K562 (cell line): ENCODE data around the gene EHBP1L1. TPM values are rescaled to one million over a fixed set of nuclear protein-coding genes. Genes with fewer than 3 reads are reported as not detected.

Experiments
- CCNT2 ChIP-seq: IDR thresholded peaks from 2 replicates; pipeline ENCODE4 v1.6.1; 2011; ENCODE audit warnings: borderline replicate concordance, low read depth, mild to moderate bottlenecking, moderate library complexity, mixed read lengths, low read length; ENCODE audit not compliant: insufficient read length; ENCODE audit errors: extremely low read depth
- HCFC1 ChIP-seq: IDR thresholded peaks from 2 replicates; pipeline ENCODE4 v1.6.1; 2012; ENCODE audit warnings: low read depth, low read length, improper control_type of control experiment
- LEF1 ChIP-seq: fragments of 450-650 bp; IDR thresholded peaks from 2 replicates; pipeline ENCODE4 v1.6.1; 2016; ENCODE audit warnings: mild to moderate bottlenecking
- SMAD2 ChIP-seq: fragments of 150-350 bp; IDR thresholded peaks from 2 replicates; pipeline ENCODE4 v1.6.1; 2014; ENCODE audit warnings: low read depth, mild to moderate bottlenecking, low read length
- SRF ChIP-seq, 2 experiments: fragments of 250-450, 450-650 bp in 1 of 2; sonication (Bioruptor Pico) in 1 of 2; sonication (generic) in 1 of 2; formaldehyde crosslinking; IDR thresholded peaks; 2 replicates each; pipeline versions ENCODE4 v1.5.0 to v1.5.1; 2020 to 2022; ENCODE audit warnings: mild to moderate bottlenecking in 1 of 2, missing genetic modification reagents in 1 of 2
- SRSF3 ChIP-seq: fragments of 200-400 bp; formaldehyde crosslinking; IDR thresholded peaks from 2 replicates; pipeline ENCODE4 v1.6.1; 2016; ENCODE audit warnings: mild to moderate bottlenecking, low read length, moderate library complexity; ENCODE audit not compliant: insufficient read depth
- TCF7 ChIP-seq: sonication (generic); IDR thresholded peaks from 2 replicates; pipeline ENCODE4 v1.6.1; 2016; ENCODE audit warnings: antibody characterized with exemption, borderline replicate concordance
- U2AF1 ChIP-seq: fragments of 200-400 bp; formaldehyde crosslinking; optimal IDR thresholded peaks from 2 replicates; pipeline ENCODE3; 2017; ENCODE audit warnings: mild to moderate bottlenecking, low read depth, low read length, moderate library complexity
- ZNF124 ChIP-seq: sonication (generic); formaldehyde crosslinking; IDR thresholded peaks from 2 replicates; pipeline ENCODE4 v1.8.1; 2022; ENCODE audit warnings: missing genetic modification reagents
- ZNF212 ChIP-seq: fragments of 450-650 bp; formaldehyde crosslinking; IDR thresholded peaks from 2 replicates; pipeline ENCODE4 v1.4.0; 2020; ENCODE audit warnings: mild to moderate bottlenecking
- ZNF263 ChIP-seq: sonication (generic); formaldehyde crosslinking; IDR thresholded peaks from 2 replicates; pipeline ENCODE4 v1.8.0; 2022; ENCODE audit warnings: mild to moderate bottlenecking, missing genetic modification reagents, borderline replicate concordance
- ZNF583 ChIP-seq: fragments of 250-450 bp; sonication (Bioruptor Pico); IDR thresholded peaks from 2 replicates; pipeline ENCODE4 v1.4.0; 2020
- polyA plus RNA-seq, 8 experiments: library from polyadenylated mRNA; depleted of rRNA in 4 of 8; stranded (reverse) in 5 of 8; unstranded in 3 of 8; fragments of >200 nt; fragmentation: Nextera tagmentation in 2 of 8; fragmentation: Illumina TruSeq in 1 of 8; extraction: Ambion mirVana in 2 of 8; extraction: Trizol in 1 of 8; gene quantifications; 2 replicates each; pipeline versions ENCODE4 v1.2.1 to v1.2.3, GENCODE V29; 2011 to 2014; ENCODE audit warnings: inconsistent platforms in 1 of 8, missing spikeins in 1 of 8
- total RNA-seq, 7 experiments: library from RNA; depleted of rRNA in 6 of 7; stranded (reverse); fragments of >200 nt in 6 of 7; fragmentation: Illumina TruSeq in 2 of 7; extraction: Trizol in 2 of 7; gene quantifications; 2 replicates each; pipeline versions ENCODE4 v1.2.1 to v1.2.3, GENCODE V29; 2011 to 2021; ENCODE audit warnings: low replicate concordance in 1 of 7
- TF ChIP-seq, protein P1 (sequence below): fragments of 250-450 bp; sonication (Bioruptor Pico); IDR thresholded peaks from 2 replicates; pipeline ENCODE4 v1.4.0; 2020; ENCODE audit warnings: mild to moderate bottlenecking
- TF ChIP-seq, protein P2 (sequence below): fragments of 450-650 bp; IDR thresholded peaks from 2 replicates; pipeline ENCODE4 v1.6.1; 2017; ENCODE audit warnings: antibody characterized with exemption
- TF ChIP-seq, protein P3 (sequence below): fragments of 250-450 bp; sonication (Bioruptor Pico); IDR thresholded peaks from 2 replicates; pipeline ENCODE4 v1.4.0; 2020; ENCODE audit warnings: mild to moderate bottlenecking, moderate library complexity
- TF ChIP-seq, protein P4 (sequence below): fragments of 250-450 bp; sonication (Bioruptor Pico); IDR thresholded peaks from 2 replicates; pipeline ENCODE4 v1.5.0; 2021
- TF ChIP-seq, protein P5 (sequence below): fragments of 450-650 bp; IDR thresholded peaks from 2 replicates; pipeline ENCODE4 v1.6.1; 2018; ENCODE audit warnings: mild to moderate bottlenecking, low read depth; ENCODE audit not compliant: partially characterized antibody

Gene EHBP1L1
- total and polyA plus RNA-seq, 9 of the 15 experiments (the other 6 are each of a cell fraction or from before 2014, with no cell fraction given) = 0.03 to 87.1 (median 26.3) TPM

DNA sequence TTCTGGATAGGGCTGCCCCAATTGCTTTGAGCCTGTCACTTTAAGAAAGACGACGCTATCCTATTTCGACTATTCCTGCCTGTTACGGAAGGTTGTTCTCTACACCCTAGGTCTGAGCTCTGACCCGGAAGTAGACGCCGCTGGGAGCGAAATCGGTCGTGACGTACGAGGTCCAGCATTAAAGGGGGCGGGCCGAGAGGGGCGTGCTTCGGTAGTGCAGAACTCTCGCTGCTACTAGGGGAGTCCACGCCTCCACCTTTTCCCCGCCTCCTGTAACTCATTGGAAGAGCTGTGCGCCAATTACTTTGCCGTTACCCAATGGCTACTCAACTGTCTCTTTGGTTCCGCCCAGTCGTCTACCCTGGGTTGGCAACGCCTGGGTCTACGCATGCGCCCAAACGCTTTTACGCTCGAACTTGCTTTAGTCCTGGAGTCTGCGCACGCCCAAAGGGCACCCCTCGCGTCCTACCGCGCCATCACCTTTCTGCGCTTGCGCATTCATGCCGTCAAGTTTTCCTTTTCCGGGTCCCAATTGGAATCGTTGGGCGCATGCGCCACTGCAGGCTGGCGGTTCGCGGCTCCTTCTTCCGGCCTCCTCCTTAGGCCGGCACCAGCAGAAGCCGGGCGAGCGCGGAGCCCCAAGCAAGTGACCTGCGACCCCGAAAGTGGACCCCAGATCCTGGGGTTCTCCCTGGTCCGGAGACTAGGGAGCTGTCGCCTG is 39.5 kb downstream of the EHBP1L1 start, which contains the start of gene PCNX3 (continued):
- TF ChIP-seq, protein P1, sequence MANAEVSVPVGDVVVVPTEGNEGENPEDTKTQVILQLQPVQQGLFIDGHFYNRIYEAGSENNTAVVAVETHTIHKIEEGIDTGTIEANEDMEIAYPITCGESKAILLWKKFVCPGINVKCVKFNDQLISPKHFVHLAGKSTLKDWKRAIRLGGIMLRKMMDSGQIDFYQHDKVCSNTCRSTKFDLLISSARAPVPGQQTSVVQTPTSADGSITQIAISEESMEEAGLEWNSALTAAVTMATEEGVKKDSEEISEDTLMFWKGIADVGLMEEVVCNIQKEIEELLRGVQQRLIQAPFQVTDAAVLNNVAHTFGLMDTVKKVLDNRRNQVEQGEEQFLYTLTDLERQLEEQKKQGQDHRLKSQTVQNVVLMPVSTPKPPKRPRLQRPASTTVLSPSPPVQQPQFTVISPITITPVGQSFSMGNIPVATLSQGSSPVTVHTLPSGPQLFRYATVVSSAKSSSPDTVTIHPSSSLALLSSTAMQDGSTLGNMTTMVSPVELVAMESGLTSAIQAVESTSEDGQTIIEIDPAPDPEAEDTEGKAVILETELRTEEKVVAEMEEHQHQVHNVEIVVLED (CRISPR knock-in tag) = peak; percentile 45; the same call in 1 of the 2 replicates
- TF ChIP-seq ZNF263 (CRISPR knock-in tag) = no peak
- TF ChIP-seq, protein P2, sequence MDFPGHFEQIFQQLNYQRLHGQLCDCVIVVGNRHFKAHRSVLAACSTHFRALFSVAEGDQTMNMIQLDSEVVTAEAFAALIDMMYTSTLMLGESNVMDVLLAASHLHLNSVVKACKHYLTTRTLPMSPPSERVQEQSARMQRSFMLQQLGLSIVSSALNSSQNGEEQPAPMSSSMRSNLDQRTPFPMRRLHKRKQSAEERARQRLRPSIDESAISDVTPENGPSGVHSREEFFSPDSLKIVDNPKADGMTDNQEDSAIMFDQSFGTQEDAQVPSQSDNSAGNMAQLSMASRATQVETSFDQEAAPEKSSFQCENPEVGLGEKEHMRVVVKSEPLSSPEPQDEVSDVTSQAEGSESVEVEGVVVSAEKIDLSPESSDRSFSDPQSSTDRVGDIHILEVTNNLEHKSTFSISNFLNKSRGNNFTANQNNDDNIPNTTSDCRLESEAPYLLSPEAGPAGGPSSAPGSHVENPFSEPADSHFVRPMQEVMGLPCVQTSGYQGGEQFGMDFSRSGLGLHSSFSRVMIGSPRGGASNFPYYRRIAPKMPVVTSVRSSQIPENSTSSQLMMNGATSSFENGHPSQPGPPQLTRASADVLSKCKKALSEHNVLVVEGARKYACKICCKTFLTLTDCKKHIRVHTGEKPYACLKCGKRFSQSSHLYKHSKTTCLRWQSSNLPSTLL = no peak
- no peak for TF ChIP-seq SMAD2
- TF ChIP-seq, protein P3, sequence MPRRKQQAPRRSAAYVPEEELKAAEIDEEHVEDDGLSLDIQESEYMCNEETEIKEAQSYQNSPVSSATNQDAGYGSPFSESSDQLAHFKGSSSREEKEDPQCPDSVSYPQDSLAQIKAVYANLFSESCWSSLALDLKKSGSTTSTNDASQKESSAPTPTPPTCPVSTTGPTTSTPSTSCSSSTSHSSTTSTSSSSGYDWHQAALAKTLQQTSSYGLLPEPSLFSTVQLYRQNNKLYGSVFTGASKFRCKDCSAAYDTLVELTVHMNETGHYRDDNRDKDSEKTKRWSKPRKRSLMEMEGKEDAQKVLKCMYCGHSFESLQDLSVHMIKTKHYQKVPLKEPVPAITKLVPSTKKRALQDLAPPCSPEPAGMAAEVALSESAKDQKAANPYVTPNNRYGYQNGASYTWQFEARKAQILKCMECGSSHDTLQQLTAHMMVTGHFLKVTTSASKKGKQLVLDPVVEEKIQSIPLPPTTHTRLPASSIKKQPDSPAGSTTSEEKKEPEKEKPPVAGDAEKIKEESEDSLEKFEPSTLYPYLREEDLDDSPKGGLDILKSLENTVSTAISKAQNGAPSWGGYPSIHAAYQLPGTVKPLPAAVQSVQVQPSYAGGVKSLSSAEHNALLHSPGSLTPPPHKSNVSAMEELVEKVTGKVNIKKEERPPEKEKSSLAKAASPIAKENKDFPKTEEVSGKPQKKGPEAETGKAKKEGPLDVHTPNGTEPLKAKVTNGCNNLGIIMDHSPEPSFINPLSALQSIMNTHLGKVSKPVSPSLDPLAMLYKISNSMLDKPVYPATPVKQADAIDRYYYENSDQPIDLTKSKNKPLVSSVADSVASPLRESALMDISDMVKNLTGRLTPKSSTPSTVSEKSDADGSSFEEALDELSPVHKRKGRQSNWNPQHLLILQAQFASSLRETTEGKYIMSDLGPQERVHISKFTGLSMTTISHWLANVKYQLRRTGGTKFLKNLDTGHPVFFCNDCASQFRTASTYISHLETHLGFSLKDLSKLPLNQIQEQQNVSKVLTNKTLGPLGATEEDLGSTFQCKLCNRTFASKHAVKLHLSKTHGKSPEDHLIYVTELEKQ = no peak
- no peak for TF ChIP-seq ZNF124 (CRISPR knock-in tag)
- peak; percentile 88 for TF ChIP-seq HCFC1
- no peak for TF ChIP-seq ZNF583
- TF ChIP-seq LEF1 = no peak
- TF ChIP-seq, protein P4, sequence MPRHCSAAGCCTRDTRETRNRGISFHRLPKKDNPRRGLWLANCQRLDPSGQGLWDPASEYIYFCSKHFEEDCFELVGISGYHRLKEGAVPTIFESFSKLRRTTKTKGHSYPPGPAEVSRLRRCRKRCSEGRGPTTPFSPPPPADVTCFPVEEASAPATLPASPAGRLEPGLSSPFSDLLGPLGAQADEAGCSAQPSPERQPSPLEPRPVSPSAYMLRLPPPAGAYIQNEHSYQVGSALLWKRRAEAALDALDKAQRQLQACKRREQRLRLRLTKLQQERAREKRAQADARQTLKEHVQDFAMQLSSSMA (CRISPR knock-in tag) = no peak
- no peak for TF ChIP-seq ZNF212 (CRISPR knock-in tag)
- no peak for TF ChIP-seq U2AF1
- TF ChIP-seq CCNT2 = no peak
- TF ChIP-seq, protein P5, sequence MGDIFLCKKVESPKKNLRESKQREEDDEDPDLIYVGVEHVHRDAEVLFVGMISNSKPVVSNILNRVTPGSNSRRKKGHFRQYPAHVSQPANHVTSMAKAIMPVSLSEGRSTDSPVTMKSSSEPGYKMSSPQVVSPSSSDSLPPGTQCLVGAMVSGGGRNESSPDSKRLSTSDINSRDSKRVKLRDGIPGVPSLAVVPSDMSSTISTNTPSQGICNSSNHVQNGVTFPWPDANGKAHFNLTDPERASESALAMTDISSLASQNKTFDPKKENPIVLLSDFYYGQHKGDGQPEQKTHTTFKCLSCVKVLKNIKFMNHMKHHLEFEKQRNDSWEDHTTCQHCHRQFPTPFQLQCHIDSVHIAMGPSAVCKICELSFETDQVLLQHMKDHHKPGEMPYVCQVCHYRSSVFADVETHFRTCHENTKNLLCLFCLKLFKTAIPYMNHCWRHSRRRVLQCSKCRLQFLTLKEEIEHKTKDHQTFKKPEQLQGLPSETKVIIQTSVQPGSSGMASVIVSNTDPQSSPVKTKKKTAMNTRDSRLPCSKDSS = no peak
- TF ChIP-seq SRF (CRISPR knock-in tag; IDR thresholded peaks at IDR 0.05) = 0 out of 4 replicates have a peak, but pooled peaks of 1 of the 2 experiments have one; percentile 68
- no peak for TF ChIP-seq TCF7
- no peak for TF ChIP-seq SRSF3
